MG63 (cell line): Measurements from ENCODE around the gene BMP8A. TPM values are rescaled to one million over a fixed set of nuclear protein-coding genes. Genes with fewer than 3 reads are reported as not detected.
A peak's percentile ranks its signal among the peaks of the same experiment; 100 is the strongest.
"Not testable (repeated sequence)": the region's sequence is repeated elsewhere in the genome, so short reads cannot be mapped to it uniquely, and the experiment has no call there.

ENCODE experiments used
- DNase-seq: peaks from one replicate; pipeline ENCODE4 v3.0.0-alpha.2; 2020
- H3K27me3 ChIP-seq: fragments of 250-450 bp; sonication (Bioruptor Pico); 2 replicates; pipeline ENCODE4 v1.5.1; 2020; ENCODE audit warnings: mild to moderate bottlenecking, moderate library complexity
- H3K36me3 ChIP-seq: fragments of 250-450 bp; sonication (Bioruptor Pico); 2 replicates; pipeline ENCODE4 v1.5.1; 2020; ENCODE audit warnings: mild to moderate bottlenecking, moderate library complexity
- H3K4me3 ChIP-seq: fragments of 250-450 bp; sonication (Bioruptor Pico); 2 replicates; pipeline ENCODE4 v1.5.1; 2020; ENCODE audit warnings: mild to moderate bottlenecking, moderate library complexity
- H3K9me3 ChIP-seq: fragments of 250-450 bp; sonication (Bioruptor Pico); 2 replicates; pipeline ENCODE4 v1.5.1; 2020; ENCODE audit warnings: mild to moderate bottlenecking, moderate library complexity
- total RNA-seq: library from RNA; depleted of rRNA; stranded (reverse); fragments of >200 nt; shearing (Covaris generic); gene quantifications from 2 replicates; pipeline ENCODE4 v1.2.3, GENCODE V29; 2014; ENCODE audit warnings: low replicate concordance

BMP8A gene
- total RNA-seq, 1 experiment from 2014 or later = not detected

- not testable (repeated sequence) for H3K36me3 ChIP-seq, H3K4me3 ChIP-seq, H3K9me3 ChIP-seq, DNase-seq, H3K27me3 ChIP-seq
Measured at GRCh38 chr1:39512234-39512847, 20.9 kb downstream of the BMP8A start.

- not testable (repeated sequence) for H3K27me3 ChIP-seq, H3K36me3 ChIP-seq, H3K9me3 ChIP-seq, DNase-seq, H3K4me3 ChIP-seq
Measured at GRCh38 chr1:39514710-39515124, 23.3 kb downstream of the BMP8A start.

GRCh38 chr1:39515131-39516086 lies 24.0 kb downstream of the BMP8A start:
- H3K4me3 ChIP-seq = peak overlapping the region; percentile 43
- not testable (repeated sequence) for H3K9me3 ChIP-seq, H3K36me3 ChIP-seq, DNase-seq, H3K27me3 ChIP-seq

- not testable (repeated sequence) for H3K27me3 ChIP-seq, H3K9me3 ChIP-seq, H3K4me3 ChIP-seq, H3K36me3 ChIP-seq, DNase-seq
Measured at GRCh38 chr1:39516841-39517240, 25.4 kb downstream of the BMP8A start.

GRCh38 chr1:39517936-39518335 lies 26.5 kb downstream of the BMP8A start:
- not testable (repeated sequence) for H3K4me3 ChIP-seq, H3K9me3 ChIP-seq, H3K36me3 ChIP-seq, DNase-seq, H3K27me3 ChIP-seq

DNA sequence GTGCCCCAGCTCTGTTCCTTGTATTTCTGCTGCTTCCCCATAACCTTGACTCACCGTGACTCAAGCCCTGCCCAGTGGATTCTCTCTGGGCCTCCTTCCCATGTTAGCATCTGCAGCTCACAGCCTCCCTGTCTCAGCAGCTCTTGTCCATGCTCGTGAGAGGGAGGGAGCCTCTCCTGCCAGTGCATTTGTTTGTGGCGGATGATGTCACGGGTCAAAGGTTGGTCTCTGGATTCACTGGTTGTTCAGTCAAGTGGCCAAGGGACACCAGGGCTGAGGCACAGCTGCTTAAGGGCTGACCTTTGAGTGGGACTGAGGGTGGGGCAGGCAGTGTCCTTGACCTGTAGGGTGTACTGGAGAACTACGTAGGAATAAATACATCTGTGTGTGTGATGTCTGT lies 27.9 kb downstream of the BMP8A start:
- not testable (repeated sequence) for H3K9me3 ChIP-seq, H3K4me3 ChIP-seq, H3K27me3 ChIP-seq, H3K36me3 ChIP-seq
- peak; percentile 70 for DNase-seq

- not testable (repeated sequence) for DNase-seq, H3K27me3 ChIP-seq, H3K4me3 ChIP-seq, H3K36me3 ChIP-seq, H3K9me3 ChIP-seq
Measured at GRCh38 chr1:39522221-39522620, 30.8 kb downstream of the BMP8A start.

- Histone ChIP-seq H3K9me3 (no peaks in the 10 kb centered on the region), H3K4me3 (no peak overlapping the region), H3K36me3 (peaks cover 8% of the 10 kb centered on the region), H3K27me3 (no peaks in the 10 kb centered on the region)
- no peak for DNase-seq
Measured at GRCh38 chr1:39522661-39523567, 31.5 kb downstream of the BMP8A start.

GRCh38 chr1:39524171-39524570 lies 32.7 kb downstream of the BMP8A start:
- no peak for DNase-seq
- no peaks in the 10 kb centered on the region for H3K9me3 ChIP-seq
- H3K36me3 ChIP-seq = peaks cover 14% of the 10 kb centered on the region
- H3K4me3 ChIP-seq = no peak overlapping the region
- no peaks in the 10 kb centered on the region for H3K27me3 ChIP-seq

- DNase-seq = no peak
- Histone ChIP-seq H3K27me3 (no peaks in the 10 kb centered on the region), H3K9me3 (no peaks in the 10 kb centered on the region), H3K4me3 (no peak overlapping the region), H3K36me3 (peaks cover 17% of the 10 kb centered on the region)
Measured at GRCh38 chr1:39524591-39525365, 33.3 kb downstream of the BMP8A start.

DNA sequence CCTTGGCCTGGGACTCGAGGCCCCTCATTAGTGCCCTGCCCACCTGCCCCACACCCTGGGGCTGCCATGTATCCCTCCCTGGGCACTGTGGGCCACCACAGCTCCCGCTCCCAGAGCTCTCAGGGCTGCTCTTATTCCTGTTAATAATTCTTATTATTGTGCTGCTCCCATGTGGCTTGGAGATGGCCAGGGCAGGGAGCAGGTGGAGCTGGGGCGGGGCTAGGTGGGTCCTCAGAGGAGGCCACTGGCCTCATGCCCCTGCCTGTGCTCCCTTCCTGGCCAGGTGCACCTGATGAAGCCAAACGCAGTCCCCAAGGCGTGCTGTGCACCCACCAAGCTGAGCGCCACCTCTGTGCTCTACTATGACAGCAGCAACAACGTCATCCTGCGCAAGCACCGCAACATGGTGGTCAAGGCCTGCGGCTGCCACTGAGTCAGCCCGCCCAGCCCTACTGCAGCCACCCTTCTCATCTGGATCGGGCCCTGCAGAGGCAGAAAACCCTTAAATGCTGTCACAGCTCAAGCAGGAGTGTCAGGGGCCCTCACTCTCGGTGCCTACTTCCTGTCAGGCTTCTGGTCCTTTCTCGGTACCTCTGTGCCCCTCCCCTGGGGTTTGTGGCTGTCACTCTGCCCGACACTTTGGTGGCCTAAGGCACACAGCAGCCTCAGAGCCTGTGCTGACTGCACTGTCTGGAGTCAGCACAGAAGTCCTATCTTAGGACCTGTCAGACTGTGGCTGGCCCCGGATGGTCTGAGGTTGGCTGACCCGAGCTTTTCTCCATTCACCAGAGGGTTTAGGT lies 34.1 kb downstream of the BMP8A start:
- Histone ChIP-seq H3K27me3 (no peaks in the 10 kb centered on the region), H3K36me3 (peaks cover 17% of the 10 kb centered on the region), H3K9me3 (no peaks in the 10 kb centered on the region), H3K4me3 (no peak overlapping the region)
- DNase-seq = no peak

GRCh38 chr1:39526466-39527189 lies 35.2 kb downstream of the BMP8A start:
- Histone ChIP-seq H3K4me3 (no peak overlapping the region), H3K27me3 (no peaks in the 10 kb centered on the region), H3K9me3 (no peaks in the 10 kb centered on the region), H3K36me3 (peaks cover 23% of the 10 kb centered on the region)
- DNase-seq = no peak

GRCh38 chr1:39527190-39527579 lies 35.7 kb downstream of the BMP8A start:
- H3K4me3 ChIP-seq, H3K27me3 ChIP-seq, H3K9me3 ChIP-seq, DNase-seq: not testable (repeated sequence)
- peaks cover 28% of the 10 kb centered on the region for H3K36me3 ChIP-seq

GRCh38 chr1:39528082-39528481 lies 36.6 kb downstream of the BMP8A start:
- Histone ChIP-seq H3K27me3 (no peaks in the 10 kb centered on the region), H3K9me3 (no peaks in the 10 kb centered on the region), H3K36me3 (peaks cover 34% of the 10 kb centered on the region), H3K4me3 (no peak overlapping the region)
- DNase-seq = no peak

DNA sequence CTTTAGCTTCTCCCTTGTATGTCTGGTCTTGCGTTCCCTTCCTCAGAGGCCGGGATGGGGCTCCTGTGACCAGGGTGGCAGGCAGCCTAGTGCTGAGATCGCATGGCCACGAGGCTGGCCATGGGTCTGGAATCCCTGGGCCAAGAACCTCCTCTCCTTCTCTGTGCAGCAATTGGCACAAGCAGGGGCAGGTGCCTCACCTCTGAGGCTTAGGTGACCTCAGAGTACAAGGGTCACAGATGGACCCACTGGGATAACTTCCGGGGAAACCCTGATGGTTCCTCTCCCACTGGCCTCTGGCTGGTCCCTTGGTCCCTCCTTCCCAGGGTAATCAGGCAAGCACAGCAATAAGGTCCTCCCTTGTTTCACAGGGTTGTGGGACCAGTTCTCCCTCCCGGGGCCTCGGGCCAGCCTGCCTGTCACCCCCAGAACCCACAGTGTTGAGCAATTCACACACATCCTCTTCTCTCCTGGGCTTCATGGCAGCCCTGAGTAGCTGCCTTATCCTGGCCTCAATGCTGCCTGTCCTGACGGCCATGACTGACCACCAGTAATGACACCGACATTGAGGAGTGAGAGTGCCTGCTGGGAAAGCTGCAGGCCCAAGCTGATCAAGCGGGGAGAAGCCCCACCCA lies 38.6 kb downstream of the BMP8A start:
- DNase-seq = no peak
- Histone ChIP-seq H3K36me3 (peaks cover 37% of the 10 kb centered on the region), H3K27me3 (no peaks in the 10 kb centered on the region), H3K4me3 (no peak overlapping the region), H3K9me3 (no peaks in the 10 kb centered on the region)
